PC-3 (cell line): ENCODE measurements around the gene DCAF8L1. TPM values are rescaled to one million over a fixed set of nuclear protein-coding genes. Genes with fewer than 3 reads are reported as not detected.

Experiments used
- ATAC-seq: fragments of 200-7000 bp; cut with Tn5 transposase; 2 replicates; pipeline ENCODE4 v1.9.1; 2020; ENCODE audit warnings: mild to moderate bottlenecking, moderate library complexity
- Bru-seq: library from RNA; stranded (reverse); fragments of 400-500 nt; gene quantifications from one replicate; lab custom pipeline; 2021; lab: Mats Ljungman, UMichigan
- BruChase-seq, 2 experiments: library from RNA; stranded (reverse); fragments of 400-500 nt; gene quantifications; one replicate each; lab custom pipeline; 2021; lab: Mats Ljungman, UMichigan
- BruUV-seq: library from RNA; stranded (reverse); fragments of 400-500 nt; replicated peaks from 2 replicates; lab custom pipeline; 2021; lab: Mats Ljungman, UMichigan
- CTCF ChIA-PET: fragments of 300-600 bp; sonication (Branson Sonifier 250); formaldehyde crosslinking; loops from one replicate; lab custom pipeline; 2022; ENCODE audit warnings: antibody characterized with exemption; lab: Charles Lee
- POLR2A ChIA-PET: fragments of 300-600 bp; sonication (Branson Sonifier 250); formaldehyde crosslinking; loops from one replicate; lab custom pipeline; 2022; ENCODE audit warnings: antibody characterized with exemption; ENCODE audit not compliant: unreplicated experiment; lab: Charles Lee
- DNase-seq: peaks from one replicate; pipeline ENCODE4 v3.0.0-alpha.2; 2015
- H2AFZ ChIP-seq: fragments of 300-600 bp; sonication (generic); 2 replicates; pipeline ENCODE4 v1.6.0; 2016; ENCODE audit warnings: antibody characterized with exemption, low read length
- H3F3A ChIP-seq: fragments of 300-600 bp; sonication (generic); one replicate; pipeline ENCODE4 v1.6.0; 2017; ENCODE audit warnings: antibody characterized with exemption, low read length, control low read depth, mild to moderate bottlenecking; ENCODE audit not compliant: unreplicated experiment
- H3K27ac ChIP-seq: fragments of 300-600 bp; sonication (generic); 2 replicates; pipeline ENCODE4 v1.5.1; 2016; ENCODE audit warnings: mild to moderate bottlenecking, low read length
- H3K27me3 ChIP-seq: fragments of 300-600 bp; sonication (generic); 2 replicates; pipeline ENCODE4 v1.6.1; 2016; ENCODE audit warnings: low read length, mixed read lengths
- H3K36me3 ChIP-seq: fragments of 300-600 bp; sonication (generic); 2 replicates; pipeline ENCODE4 v1.6.1; 2016; ENCODE audit warnings: low read depth, mixed run types, low read length, mixed read lengths
- H3K4me1 ChIP-seq: fragments of 300-600 bp; sonication (generic); 2 replicates; pipeline ENCODE4 v1.5.1; 2016; ENCODE audit warnings: low read length; ENCODE audit not compliant: insufficient read depth
- H3K4me2 ChIP-seq: fragments of 300-600 bp; sonication (generic); 2 replicates; pipeline ENCODE4 v1.6.0; 2016; ENCODE audit warnings: low read length
- H3K4me3 ChIP-seq: fragments of 300-600 bp; sonication (generic); 2 replicates; pipeline ENCODE4 v1.5.1; 2016; ENCODE audit warnings: mild to moderate bottlenecking, low read length, mixed read lengths
- H3K79me2 ChIP-seq: fragments of 300-600 bp; sonication (generic); 2 replicates; pipeline ENCODE4 v1.6.1; 2017; ENCODE audit warnings: low read length, mixed read lengths
- H3K9ac ChIP-seq: fragments of 300-600 bp; sonication (generic); 2 replicates; pipeline ENCODE4 v1.6.0; 2016; ENCODE audit warnings: mild to moderate bottlenecking, low read length
- H3K9me2 ChIP-seq: fragments of 300-600 bp; sonication (generic); replicated peaks from 2 replicates; pipeline ENCODE4 v1.6.1; 2016; ENCODE audit warnings: mixed run types, low read length, mixed read lengths
- H3K9me3 ChIP-seq: fragments of 300-600 bp; sonication (generic); 2 replicates; pipeline ENCODE4 v1.6.1; 2016; ENCODE audit warnings: low read length, mixed read lengths
- H4K20me1 ChIP-seq: fragments of 300-600 bp; sonication (generic); 2 replicates; pipeline ENCODE4 v1.6.1; 2016; ENCODE audit warnings: low read length, mixed read lengths
- CTCF ChIP-seq: fragments of 300-600 bp; sonication (generic); conservative IDR thresholded peaks from 2 replicates; pipeline ENCODE4 v1.5.1; 2017; ENCODE audit warnings: antibody characterized with exemption, low read depth, mild to moderate bottlenecking, low read length
- EZH2 ChIP-seq: fragments of 300-600 bp; sonication (generic); IDR thresholded peaks from one replicate; pipeline ENCODE4 v1.6.1; 2017; ENCODE audit warnings: antibody characterized with exemption, mild to moderate bottlenecking, low read length; ENCODE audit not compliant: unreplicated experiment
- EZH2phosphoT487 ChIP-seq: fragments of 300-600 bp; sonication (generic); IDR thresholded peaks from 2 replicates; pipeline ENCODE4 v1.6.1; 2018; ENCODE audit warnings: mild to moderate bottlenecking, antibody characterized with exemption, low read length, borderline replicate concordance
- intact Hi-C: fragments of 100-400 bp; cut with micrococcal nuclease; formaldehyde crosslinking; loops from 2 replicates; pipeline ENCODE4 v1.9.0; 2023
- long read RNA-seq: library from polyadenylated mRNA; unstranded; transcript quantifications from one replicate; pipeline ENCODE4 v2.0.0, GENCODE V29; 2021; ENCODE audit not compliant: unreplicated experiment
- total RNA-seq: library from RNA; depleted of rRNA; stranded (reverse); fragments of >200 nt; gene quantifications from 2 replicates; pipeline ENCODE4 v1.2.3, GENCODE V29; 2014; rRNA removed

Gene DCAF8L1
- total RNA-seq (not detected in 2 replicates), Bru-seq, nascent RNA (not detected), BruChase-seq, experiment 1, labeled RNA remaining after a 6-hour chase (not detected), BruChase-seq, experiment 2, labeled RNA remaining after a 2-hour chase (not detected)
- long read RNA-seq, result 0 reads

- Histone ChIP-seq H3K9ac (no peak within 1 kb of the TSS), H2AFZ (no peak within 1 kb of the TSS), H3K27ac (no peak within 1 kb of the TSS), H3K27me3 (no peaks in the 10 kb centered on the region), H3K79me2 (no peaks in the 10 kb centered on the region), H3K36me3 (no peaks in the 10 kb centered on the region), H3K4me3 (no peak within 1 kb of the TSS), H4K20me1 (no peaks in the 10 kb centered on the region), H3K9me3 (no peaks in the 10 kb centered on the region), H3K4me2 (no peak within 1 kb of the TSS), H3K9me2 (no peaks in the 10 kb centered on the region), H3F3A (no peaks in the 10 kb centered on the region), H3K4me1 (no peaks in the 10 kb centered on the region)
- CTCF ChIA-PET, result no interaction called here
- ATAC-seq (no peak), DNase-seq (no peak)
- intact Hi-C loops, result no loop called here
- POLR2A ChIA-PET, result no interaction called here
- no TSS peak for BruUV-seq
- no peak for TF ChIP-seq CTCF
- no peak for TF ChIP-seq EZH2phosphoT487
- no peak for TF ChIP-seq EZH2
Observed at GRCh38 chrX:27981349-27981748, at the start of gene DCAF8L1. TSS of gene DCAF8L1 (minus strand) at chrX:27981449. CDS start at chrX:27981334, 115 bp downstream.

GRCh38 chrX:28022371-28022770, 41.1 kb upstream of the DCAF8L1 start:
- intact Hi-C loops, result no loop called here
- BruUV-seq, result no TSS peak
- Histone ChIP-seq H3K27me3 (no peaks in the 10 kb centered on the region), H3K4me3 (no peak overlapping the region), H3K36me3 (no peaks in the 10 kb centered on the region), H3K9ac (no peak overlapping the region), H2AFZ (no peak overlapping the region), H3K9me2 (no peaks in the 10 kb centered on the region), H3K79me2 (no peaks in the 10 kb centered on the region), H3F3A (no peaks in the 10 kb centered on the region), H3K4me2 (no peak overlapping the region), H3K27ac (no peak overlapping the region), H4K20me1 (no peaks in the 10 kb centered on the region), H3K9me3 (no peaks in the 10 kb centered on the region), H3K4me1 (no peaks in the 10 kb centered on the region)
- ATAC-seq, result no peak
- ChIA-PET CTCF (no interaction called here), POLR2A (no interaction called here)
- TF ChIP-seq EZH2 (no peak), CTCF (no peak), EZH2phosphoT487 (no peak)
- no peak for DNase-seq

- Histone ChIP-seq H3K4me3 (no peak overlapping the region), H3K79me2 (no peaks in the 10 kb centered on the region), H3K36me3 (no peaks in the 10 kb centered on the region), H3K27ac (no peak overlapping the region), H3K9me3 (no peaks in the 10 kb centered on the region), H2AFZ (no peak overlapping the region), H3K4me1 (no peaks in the 10 kb centered on the region), H3K9me2 (no peaks in the 10 kb centered on the region), H3K27me3 (no peaks in the 10 kb centered on the region), H3K4me2 (no peak overlapping the region), H3K9ac (no peak overlapping the region), H3F3A (no peaks in the 10 kb centered on the region), H4K20me1 (no peaks in the 10 kb centered on the region)
- ATAC-seq, result no peak
- no TSS peak for BruUV-seq
- POLR2A ChIA-PET, result no interaction called here
- TF ChIP-seq EZH2phosphoT487, result no peak
- TF ChIP-seq CTCF, result no peak
- TF ChIP-seq EZH2, result no peak
- DNase-seq, result no peak
- CTCF ChIA-PET, result no interaction called here
- intact Hi-C loops, result no loop called here
Observed at GRCh38 chrX:28016823-28017222, 35.6 kb upstream of the DCAF8L1 start.
